MM.1S (cell line): ENCODE measurements around the gene EHHADH.
A peak's percentile ranks its signal among the peaks of the same experiment; 100 is the strongest.

Experiments used
- DNase-seq: peaks from one replicate; pipeline ENCODE4 v3.0.0-alpha.2; 2015
- H2AFZ ChIP-seq: fragments of 300-600 bp; sonication (generic); 2 replicates; pipeline ENCODE4 v1.6.0; 2016; ENCODE audit warnings: antibody characterized with exemption, low read length
- H3F3A ChIP-seq: fragments of 300-600 bp; sonication (generic); 2 replicates; pipeline ENCODE4 v1.6.1; 2016; ENCODE audit warnings: mild to moderate bottlenecking, antibody characterized with exemption, low read length, moderate library complexity, mixed read lengths; ENCODE audit not compliant: insufficient read depth
- H3K27ac ChIP-seq: fragments of 300-600 bp; sonication (generic); 2 replicates; pipeline ENCODE4 v1.5.1; 2016; ENCODE audit warnings: mild to moderate bottlenecking, low read length
- H3K27me3 ChIP-seq: fragments of 300-600 bp; sonication (generic); replicated peaks from 2 replicates; pipeline ENCODE4 v1.6.0; 2016; ENCODE audit warnings: low read length; ENCODE audit not compliant: insufficient read depth
- H3K36me3 ChIP-seq: fragments of 300-600 bp; sonication (generic); replicated peaks from 2 replicates; pipeline ENCODE4 v1.6.1; 2016; ENCODE audit warnings: mild to moderate bottlenecking, low read length, mixed read lengths; ENCODE audit not compliant: insufficient read depth
- H3K4me1 ChIP-seq: fragments of 300-600 bp; sonication (generic); 2 replicates; pipeline ENCODE4 v1.6.1; 2016; ENCODE audit warnings: low read length, mixed read lengths
- H3K4me2 ChIP-seq: fragments of 300-600 bp; sonication (generic); 2 replicates; pipeline ENCODE4 v1.6.0; 2016; ENCODE audit warnings: low read depth, low read length
- H3K4me3 ChIP-seq: fragments of 300-600 bp; sonication (generic); 2 replicates; pipeline ENCODE4 v1.5.1; 2016; ENCODE audit warnings: low read length, mixed read lengths
- H3K79me2 ChIP-seq: fragments of 300-600 bp; sonication (generic); 2 replicates; pipeline ENCODE4 v1.6.1; 2016; ENCODE audit warnings: mixed run types, low read length, mixed read lengths
- H3K9ac ChIP-seq: fragments of 300-600 bp; sonication (generic); 2 replicates; pipeline ENCODE4 v1.6.1; 2016; ENCODE audit warnings: low read length, mixed read lengths
- H3K9me2 ChIP-seq: fragments of 300-600 bp; sonication (generic); replicated peaks from 2 replicates; pipeline ENCODE4 v1.6.1; 2016; ENCODE audit warnings: mild to moderate bottlenecking, low read length, mixed read lengths; ENCODE audit not compliant: insufficient read depth
- H3K9me3 ChIP-seq: fragments of 300-600 bp; sonication (generic); replicated peaks from 2 replicates; pipeline ENCODE4 v1.6.1; 2016; ENCODE audit warnings: mild to moderate bottlenecking, low read length, mixed read lengths; ENCODE audit not compliant: insufficient read depth
- H4K20me1 ChIP-seq: fragments of 300-600 bp; sonication (generic); 2 replicates; pipeline ENCODE4 v1.6.1; 2016; ENCODE audit warnings: mild to moderate bottlenecking, low read length, moderate library complexity, mixed read lengths; ENCODE audit not compliant: insufficient read depth
- CTCF ChIP-seq: fragments of 300-600 bp; sonication (generic); IDR thresholded peaks from 2 replicates; pipeline ENCODE4 v1.5.1; 2016; ENCODE audit warnings: antibody characterized with exemption, low read length, mixed read lengths
- EZH2 ChIP-seq: fragments of 300-600 bp; sonication (generic); optimal IDR thresholded peaks from 2 replicates; pipeline ENCODE3; 2017; ENCODE audit warnings: low read depth, mild to moderate bottlenecking, antibody characterized with exemption, low read length, mixed read lengths
- EZH2phosphoT487 ChIP-seq: fragments of 300-600 bp; sonication (generic); IDR thresholded peaks from 2 replicates; pipeline ENCODE4 v1.6.1; 2018; ENCODE audit warnings: antibody characterized with exemption, low read length

The EHHADH gene

DNA sequence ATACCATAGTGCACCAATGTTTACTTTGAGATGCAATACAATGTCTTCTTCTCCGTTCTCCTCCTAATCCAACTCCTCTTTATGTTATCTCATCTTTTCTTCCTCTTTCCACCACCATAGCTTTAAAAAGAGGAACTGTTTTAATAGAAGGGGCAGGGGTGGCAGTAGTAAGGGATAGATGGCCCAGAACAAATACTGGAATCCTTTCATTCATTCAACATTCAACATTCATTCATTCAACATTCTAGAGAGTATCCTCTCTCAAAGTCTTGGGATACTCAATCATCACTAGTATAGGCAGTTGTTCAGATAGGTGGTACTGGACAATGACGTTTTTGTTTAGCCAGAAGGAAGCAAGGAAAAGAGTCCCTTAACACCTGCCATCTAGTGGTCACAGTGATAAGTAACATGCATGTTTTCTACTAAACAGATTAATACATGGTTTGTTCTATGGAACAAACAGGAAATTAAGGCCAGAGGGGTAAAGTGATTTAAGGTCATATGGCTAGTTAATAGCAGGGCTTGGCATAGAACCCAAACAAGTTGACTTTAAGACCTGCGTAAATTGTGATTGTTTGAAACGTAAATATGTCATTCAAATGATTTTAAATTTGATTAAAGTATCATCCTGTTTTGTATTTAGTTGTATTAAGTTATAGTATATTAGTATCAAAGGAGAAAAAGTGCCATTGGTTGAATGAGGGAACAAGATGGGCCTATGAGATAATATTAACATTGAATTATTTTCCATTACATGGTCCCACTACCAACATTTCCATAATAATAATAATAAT is 26.9 kb upstream of the EHHADH start:
- peaks cover 14% of the 10 kb centered on the region for H3K79me2 ChIP-seq
- H3K4me1 ChIP-seq = peaks cover 17% of the 10 kb centered on the region
- H2AFZ ChIP-seq = peak overlapping the region; percentile 50
- no peaks in the 10 kb centered on the region for H3K27me3 ChIP-seq
- no peaks in the 10 kb centered on the region for H4K20me1 ChIP-seq
- TF ChIP-seq EZH2phosphoT487 = no peak
- no peak for TF ChIP-seq EZH2
- peak; percentile 95 for TF ChIP-seq CTCF
- H3F3A ChIP-seq = no peaks in the 10 kb centered on the region
- peak; percentile 82 for DNase-seq
- H3K9me2 ChIP-seq = no peaks in the 10 kb centered on the region
- H3K4me2 ChIP-seq = peak overlapping the region; percentile 25; the same call in 1 of the 2 replicates
- no peak overlapping the region for H3K27ac ChIP-seq
- H3K9ac ChIP-seq = no peak overlapping the region
- H3K9me3 ChIP-seq = no peaks in the 10 kb centered on the region
- H3K4me3 ChIP-seq = no peak overlapping the region
- no peaks in the 10 kb centered on the region for H3K36me3 ChIP-seq

DNA sequence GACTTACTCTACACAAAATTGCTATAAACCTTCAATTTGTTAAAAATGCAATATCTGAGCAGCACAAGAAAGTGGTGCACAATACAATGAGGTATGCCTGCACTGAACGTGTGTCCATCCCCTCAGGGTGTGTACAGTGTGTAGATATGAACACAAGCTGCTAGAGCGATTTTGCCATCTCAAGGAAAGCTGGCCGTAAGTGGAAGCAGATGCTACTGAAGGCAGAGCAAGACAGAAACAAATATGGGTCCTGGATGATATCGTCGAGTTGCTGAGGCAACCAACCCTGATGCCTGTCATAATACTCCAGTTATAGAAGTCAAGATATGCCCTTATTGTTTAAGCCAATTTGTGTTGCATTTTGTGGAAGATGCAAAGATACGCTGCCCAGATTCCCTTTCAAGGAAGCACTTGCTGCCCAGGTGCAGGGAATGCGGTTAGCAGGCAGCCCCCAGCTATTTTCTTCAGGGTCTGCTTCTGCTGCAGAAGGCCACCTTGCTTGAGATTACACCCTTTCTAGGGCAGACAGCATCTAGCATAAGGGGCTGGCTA is 25.8 kb upstream of the EHHADH start:
- no peaks in the 10 kb centered on the region for H3K9me2 ChIP-seq
- H3K4me1 ChIP-seq = peaks cover 17% of the 10 kb centered on the region
- H3K27me3 ChIP-seq = no peaks in the 10 kb centered on the region
- no peak overlapping the region for H3K4me2 ChIP-seq
- no peak overlapping the region for H3K4me3 ChIP-seq
- H2AFZ ChIP-seq = no peak overlapping the region
- H3K9me3 ChIP-seq = no peaks in the 10 kb centered on the region
- H3K79me2 ChIP-seq = peaks cover 11% of the 10 kb centered on the region
- H3F3A ChIP-seq = no peaks in the 10 kb centered on the region
- no peak for DNase-seq
- H4K20me1 ChIP-seq = no peaks in the 10 kb centered on the region
- no peaks in the 10 kb centered on the region for H3K36me3 ChIP-seq
- no peak overlapping the region for H3K27ac ChIP-seq
- H3K9ac ChIP-seq = no peak overlapping the region
- TF ChIP-seq EZH2 (no peak), EZH2phosphoT487 (no peak), CTCF (no peak)

GRCh38 chr3:185276415-185276814 is 22.6 kb upstream of the EHHADH start:
- TF ChIP-seq CTCF (no peak), EZH2phosphoT487 (no peak), EZH2 (no peak)
- no peak for DNase-seq
- H3F3A ChIP-seq = no peaks in the 10 kb centered on the region
- no peak overlapping the region for H3K9ac ChIP-seq
- H3K4me3 ChIP-seq = no peak overlapping the region
- no peaks in the 10 kb centered on the region for H3K27me3 ChIP-seq
- no peak overlapping the region for H3K4me2 ChIP-seq
- H2AFZ ChIP-seq = no peak overlapping the region
- H3K79me2 ChIP-seq = no peaks in the 10 kb centered on the region
- H3K9me2 ChIP-seq = no peaks in the 10 kb centered on the region
- H4K20me1 ChIP-seq = no peaks in the 10 kb centered on the region
- no peaks in the 10 kb centered on the region for H3K9me3 ChIP-seq
- peaks cover 4% of the 10 kb centered on the region; the same call in 1 of the 2 replicates for H3K4me1 ChIP-seq
- no peaks in the 10 kb centered on the region for H3K36me3 ChIP-seq
- no peak overlapping the region for H3K27ac ChIP-seq
